Central memory CD8-positive, alpha-beta T cell (primary cell): ENCODE results near the gene SDF2.

Source experiments
- ATAC-seq: fragments of 150-1000 bp; cut with Tn5 transposase; replicated peaks from 2 replicates; pipeline ENCODE4 v1.10.0; 2022; ENCODE audit warnings: mild to moderate bottlenecking, moderate FRiP score, moderate number of reproducible peaks; ENCODE audit not compliant: poor library complexity, severe bottlenecking; ENCODE audit errors: extremely low read depth
- DNase-seq, 2 donors: peaks; one replicate each; pipeline ENCODE4 v3.0.0; 2021; ENCODE audit warnings: low spot score in 2 of 2
- H3K27ac Mint-ChIP-seq: one replicate; pipeline ENCODE4 v1.8.0; 2022; ENCODE audit warnings: low read depth, mild to moderate bottlenecking, moderate library complexity, mixed read lengths
- H3K27me3 Mint-ChIP-seq: one replicate; pipeline ENCODE4 v1.8.0; 2022; ENCODE audit warnings: mixed read lengths
- H3K36me3 Mint-ChIP-seq: one replicate; pipeline ENCODE4 v1.8.0; 2022; ENCODE audit warnings: mild to moderate bottlenecking, moderate library complexity, mixed read lengths; ENCODE audit not compliant: insufficient read depth
- H3K4me1 Mint-ChIP-seq: one replicate; pipeline ENCODE4 v1.8.0; 2022; ENCODE audit warnings: mixed read lengths
- H3K4me3 Mint-ChIP-seq: one replicate; pipeline ENCODE4 v1.8.0; 2022; ENCODE audit warnings: mild to moderate bottlenecking, moderate library complexity, mixed read lengths
- H3K9me3 Mint-ChIP-seq: one replicate; pipeline ENCODE4 v1.8.0; 2022; ENCODE audit warnings: mixed read lengths

The SDF2 gene

DNA sequence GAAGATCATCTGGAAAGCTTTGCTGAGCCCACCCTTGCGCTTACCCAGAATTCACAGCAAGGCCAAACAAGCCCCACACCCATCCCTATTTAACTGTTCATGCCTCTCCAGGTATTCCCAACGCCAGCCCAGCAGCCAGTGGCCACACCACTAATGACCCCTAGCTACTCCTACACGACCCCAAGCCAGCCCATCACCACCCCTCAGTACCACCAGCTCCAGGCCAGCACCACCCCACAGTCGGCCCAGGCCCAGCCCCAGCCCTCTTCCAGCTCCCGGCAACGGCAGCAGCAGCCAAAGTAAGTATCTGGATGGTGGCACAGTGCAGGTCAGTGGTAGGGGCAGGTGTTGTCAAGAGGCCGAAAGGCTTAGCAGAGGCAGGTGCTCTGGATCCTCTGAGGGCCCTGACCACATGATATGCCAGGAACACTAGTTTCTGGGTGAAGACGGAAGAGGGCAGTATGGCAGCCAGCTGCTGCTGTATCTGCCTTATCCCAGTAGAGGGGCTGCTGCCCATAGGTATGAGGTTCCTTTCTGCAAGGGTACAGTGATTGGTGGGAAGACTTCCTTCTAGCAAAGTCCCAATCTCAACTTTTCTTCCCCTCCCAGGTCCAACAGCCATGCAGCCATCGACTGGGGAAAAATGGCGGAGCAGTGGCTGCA is 39.3 kb upstream of the SDF2 start:
- H3K27me3 Mint-ChIP-seq = no peaks in the 10 kb centered on the region
- DNase-seq = no peak
- no peaks in the 10 kb centered on the region for H3K4me1 Mint-ChIP-seq
- H3K36me3 Mint-ChIP-seq = peaks cover 48% of the 10 kb centered on the region
- H3K9me3 Mint-ChIP-seq = no peaks in the 10 kb centered on the region
- no peak overlapping the region for H3K4me3 Mint-ChIP-seq
- H3K27ac Mint-ChIP-seq = peak overlapping the region; percentile 32
- ATAC-seq = no peak

DNA sequence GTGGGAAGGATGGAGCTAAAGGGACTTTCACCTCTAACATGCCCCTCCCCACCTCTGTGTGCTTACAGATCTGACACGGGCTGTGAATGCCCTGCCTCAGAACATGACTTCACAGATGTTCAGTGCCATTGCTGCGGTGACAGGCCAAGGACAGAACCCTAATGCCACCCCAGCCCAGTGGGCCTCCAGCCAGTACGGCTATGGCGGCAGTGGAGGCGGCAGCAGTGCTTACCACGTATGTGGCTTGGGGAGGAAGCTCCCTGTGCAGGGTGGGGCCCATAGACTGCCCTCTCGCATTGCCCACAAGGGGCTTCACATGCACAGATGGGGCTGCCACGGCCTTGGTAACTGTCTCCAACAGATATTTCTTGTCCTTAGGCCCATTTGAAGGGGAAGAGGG is 38.6 kb upstream of the SDF2 start:
- ATAC-seq = no peak
- Mint-ChIP-seq H3K36me3 (peaks cover 54% of the 10 kb centered on the region), H3K4me1 (no peaks in the 10 kb centered on the region), H3K27ac (no peak overlapping the region), H3K27me3 (no peaks in the 10 kb centered on the region), H3K9me3 (no peaks in the 10 kb centered on the region), H3K4me3 (no peak overlapping the region)
- no peak for DNase-seq

DNA sequence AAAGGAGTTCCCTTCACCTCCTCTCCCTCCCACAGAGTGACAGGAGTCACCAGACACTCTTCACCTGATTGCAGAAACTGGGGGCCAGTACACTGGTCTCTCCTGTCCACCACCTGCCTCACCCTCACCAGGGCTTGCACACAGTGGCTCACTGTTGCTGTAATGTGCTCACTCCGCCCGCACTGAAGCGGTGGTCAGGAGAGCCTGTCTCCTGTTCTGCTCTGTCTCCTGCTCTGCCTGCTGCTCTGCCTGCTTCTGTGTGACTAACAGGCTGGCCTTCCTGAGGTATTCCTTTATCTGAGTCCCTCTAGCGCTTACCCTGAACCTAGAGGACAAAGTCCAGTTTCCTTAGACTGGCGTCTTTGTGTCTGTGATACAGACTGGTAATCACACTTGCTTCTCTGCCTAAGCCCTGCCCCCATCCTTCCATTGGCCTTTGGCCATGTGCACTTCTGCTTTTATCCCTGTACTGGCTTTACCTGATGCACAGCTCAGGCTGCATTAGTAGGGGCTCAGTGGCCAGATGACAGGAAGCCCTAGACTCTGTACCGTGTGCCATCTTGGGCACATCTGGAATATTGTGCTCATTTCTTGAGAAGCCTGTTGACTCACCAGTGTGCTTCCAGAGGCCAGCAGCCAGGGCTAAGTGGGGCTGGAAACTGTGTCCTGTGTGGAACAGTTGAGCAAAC is 36.7 kb upstream of the SDF2 start:
- H3K9me3 Mint-ChIP-seq = no peaks in the 10 kb centered on the region
- no peak for ATAC-seq
- H3K4me1 Mint-ChIP-seq = no peaks in the 10 kb centered on the region
- no peak for DNase-seq
- no peaks in the 10 kb centered on the region for H3K27me3 Mint-ChIP-seq
- no peak overlapping the region for H3K4me3 Mint-ChIP-seq
- no peak overlapping the region for H3K27ac Mint-ChIP-seq
- peaks cover 67% of the 10 kb centered on the region for H3K36me3 Mint-ChIP-seq

DNA sequence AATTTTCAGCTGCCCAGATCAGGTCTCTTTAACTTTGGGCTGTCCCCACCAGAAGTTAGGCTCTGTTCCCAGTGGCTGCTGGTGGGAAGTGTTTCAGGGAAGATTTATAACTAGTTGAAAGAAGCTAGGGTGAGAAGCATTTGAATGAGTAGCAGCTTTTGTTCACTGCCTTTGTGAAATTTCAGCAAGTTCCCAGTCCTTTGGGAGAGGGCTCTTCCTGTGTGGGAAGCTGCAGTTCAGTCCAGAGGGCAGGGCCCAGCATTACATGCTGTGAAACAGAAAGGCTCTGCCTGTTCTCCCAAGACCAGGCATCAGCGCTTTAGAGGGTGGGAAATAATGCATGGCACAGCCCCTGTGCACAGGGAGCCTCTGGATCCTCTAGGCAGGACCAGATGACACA is 32.2 kb upstream of the SDF2 start:
- Mint-ChIP-seq H3K4me1 (no peaks in the 10 kb centered on the region), H3K36me3 (peaks cover 73% of the 10 kb centered on the region), H3K27me3 (no peaks in the 10 kb centered on the region), H3K27ac (peak overlapping the region; percentile 51), H3K9me3 (no peaks in the 10 kb centered on the region), H3K4me3 (no peak overlapping the region)
- DNase-seq (no peak), ATAC-seq (no peak)

DNA sequence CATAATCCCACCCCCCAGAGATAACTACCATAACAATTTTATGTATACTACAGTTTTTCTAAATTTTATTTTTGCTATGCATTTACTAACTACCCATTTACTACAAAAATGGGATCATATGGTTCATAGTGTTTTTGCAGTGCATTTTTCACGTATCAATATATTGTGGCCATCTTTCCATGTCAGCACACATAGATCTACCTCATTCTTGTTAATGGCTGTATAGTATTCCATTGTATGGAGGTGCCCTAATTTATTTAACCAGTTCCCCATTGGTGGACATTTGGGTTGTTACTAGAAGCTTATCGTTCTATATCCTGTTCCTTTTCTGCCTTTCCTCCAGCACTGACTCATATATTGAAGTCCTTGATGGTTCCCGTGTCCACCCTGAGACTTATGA is 27.3 kb upstream of the SDF2 start:
- H3K27me3 Mint-ChIP-seq = no peaks in the 10 kb centered on the region

DNA sequence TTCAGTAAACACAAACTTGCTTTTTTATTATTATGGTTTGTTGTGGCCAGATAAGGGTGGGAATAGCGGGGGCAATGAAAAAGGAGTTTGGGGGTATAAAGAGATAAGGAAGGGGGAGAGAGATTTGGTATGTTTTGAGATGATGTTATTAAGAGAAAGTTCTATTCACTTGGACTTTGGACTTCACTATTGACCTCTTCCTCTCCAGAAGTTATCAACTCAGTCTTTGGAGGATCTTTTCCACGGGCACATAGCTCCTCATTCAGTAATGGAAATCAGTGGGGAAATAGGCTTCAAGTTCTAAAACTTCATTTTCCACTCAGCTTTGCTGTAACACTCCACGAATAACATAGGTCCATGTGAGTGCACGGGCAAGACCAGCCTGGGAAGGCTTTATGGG is 26.8 kb upstream of the SDF2 start:
- Mint-ChIP-seq H3K9me3 (no peaks in the 10 kb centered on the region), H3K36me3 (peaks cover 79% of the 10 kb centered on the region), H3K4me1 (no peaks in the 10 kb centered on the region), H3K27ac (no peak overlapping the region), H3K4me3 (no peak overlapping the region), H3K27me3 (no peaks in the 10 kb centered on the region)
- ATAC-seq (no peak), DNase-seq (no peak)

More for the DNA sequence above, 27.3 kb upstream of the SDF2 start:
- Mint-ChIP-seq H3K27ac (no peak overlapping the region), H3K36me3 (peaks cover 80% of the 10 kb centered on the region), H3K4me3 (no peak overlapping the region), H3K4me1 (no peaks in the 10 kb centered on the region), H3K9me3 (no peaks in the 10 kb centered on the region)
- ATAC-seq (no peak), DNase-seq (no peak)

DNA sequence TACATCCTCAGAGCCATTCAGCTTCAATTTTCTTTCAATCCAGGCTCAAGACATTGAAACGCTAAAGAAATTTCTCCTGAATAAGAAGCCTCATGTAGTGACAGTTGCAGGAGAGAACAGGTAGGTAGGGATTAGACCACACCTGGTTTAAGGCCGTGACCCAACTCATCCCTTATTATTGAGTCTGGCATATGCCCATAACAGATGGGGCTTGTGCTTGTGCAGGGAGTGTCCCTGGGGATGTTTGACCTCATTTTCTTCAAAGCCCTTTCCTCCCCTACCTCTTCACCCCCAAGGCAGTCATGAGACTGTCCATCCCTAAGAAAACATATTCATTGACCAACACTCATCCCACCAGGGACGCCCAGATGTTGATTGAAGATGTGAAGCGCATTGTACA is 24.6 kb upstream of the SDF2 start:
- no peak for ATAC-seq
- DNase-seq = no peak
- H3K4me1 Mint-ChIP-seq = no peaks in the 10 kb centered on the region
- H3K27me3 Mint-ChIP-seq = no peaks in the 10 kb centered on the region
- no peak overlapping the region for H3K4me3 Mint-ChIP-seq
- H3K9me3 Mint-ChIP-seq = no peaks in the 10 kb centered on the region
- H3K27ac Mint-ChIP-seq = no peak overlapping the region
- H3K36me3 Mint-ChIP-seq = peaks cover 86% of the 10 kb centered on the region

DNA sequence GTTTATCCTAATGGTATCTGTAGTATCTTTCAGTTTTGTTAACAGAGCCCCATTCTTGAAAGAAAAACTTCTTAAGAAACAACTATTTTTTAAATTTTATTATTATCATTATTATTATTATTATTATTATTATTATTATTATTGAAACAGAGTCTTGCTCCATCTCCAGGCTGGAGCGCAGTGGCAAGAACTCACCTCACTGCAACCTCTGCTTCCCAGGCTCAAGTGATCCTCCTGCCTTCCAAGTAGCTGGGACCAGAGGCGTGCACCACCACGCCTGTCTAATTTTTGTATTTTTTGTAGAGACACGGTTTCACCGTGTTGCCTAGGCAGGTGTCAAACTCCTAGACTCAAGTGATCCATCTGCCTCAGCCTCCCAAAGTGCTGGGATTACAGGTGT is 23.7 kb upstream of the SDF2 start:
- Mint-ChIP-seq H3K9me3 (no peaks in the 10 kb centered on the region), H3K4me1 (no peaks in the 10 kb centered on the region), H3K36me3 (peaks cover 88% of the 10 kb centered on the region), H3K27ac (no peak overlapping the region), H3K27me3 (no peaks in the 10 kb centered on the region), H3K4me3 (no peak overlapping the region)
- ATAC-seq (no peak), DNase-seq (no peak)

DNA sequence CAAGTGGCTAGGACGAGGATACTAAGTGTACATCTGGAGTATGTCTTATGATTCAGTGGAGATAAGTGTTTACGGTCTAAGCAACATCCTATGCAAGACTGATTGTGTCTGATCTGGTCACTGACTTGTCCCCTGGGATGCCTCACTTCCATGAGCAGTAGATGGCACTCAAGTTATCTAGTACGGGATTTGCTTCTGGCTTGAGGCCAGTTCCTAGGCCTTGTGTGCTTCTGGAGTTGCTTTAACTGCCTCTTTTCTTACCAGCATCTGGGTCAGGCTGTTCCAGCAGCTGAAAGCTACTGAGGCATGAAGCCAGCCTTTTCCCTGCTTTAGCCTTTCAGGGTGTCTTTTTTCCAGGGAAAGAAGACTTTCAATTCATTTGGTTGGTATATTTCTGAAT is 23.3 kb upstream of the SDF2 start:
- no peak overlapping the region for H3K4me3 Mint-ChIP-seq
- no peaks in the 10 kb centered on the region for H3K9me3 Mint-ChIP-seq
- DNase-seq (no peak), ATAC-seq (no peak)
- H3K27me3 Mint-ChIP-seq = no peaks in the 10 kb centered on the region
- H3K4me1 Mint-ChIP-seq = no peaks in the 10 kb centered on the region
- peaks cover 85% of the 10 kb centered on the region for H3K36me3 Mint-ChIP-seq
- H3K27ac Mint-ChIP-seq = no peak overlapping the region

DNA sequence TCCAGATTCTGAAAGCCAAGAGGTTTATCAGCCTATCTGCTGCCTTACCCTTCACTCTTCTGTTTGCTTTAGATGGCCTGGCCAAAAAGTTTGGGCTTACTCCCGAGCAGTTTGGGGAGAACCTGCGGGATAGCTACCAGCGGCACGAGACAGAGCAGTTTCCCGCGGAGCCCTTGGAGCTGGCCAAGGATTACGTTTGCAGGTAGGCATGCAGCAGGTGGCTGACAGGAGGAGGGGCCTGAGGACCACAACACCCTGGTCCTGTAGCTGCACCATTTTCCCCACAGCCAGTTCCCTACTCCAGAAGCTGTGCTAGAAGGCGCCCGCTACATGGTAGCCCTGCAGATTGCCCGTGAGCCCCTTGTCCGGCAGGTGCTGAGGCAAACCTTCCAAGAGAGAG is 20.9 kb upstream of the SDF2 start:
- no peaks in the 10 kb centered on the region for H3K4me1 Mint-ChIP-seq
- peaks cover 82% of the 10 kb centered on the region for H3K36me3 Mint-ChIP-seq
- no peak for ATAC-seq
- H3K4me3 Mint-ChIP-seq = no peak overlapping the region
- no peaks in the 10 kb centered on the region for H3K9me3 Mint-ChIP-seq
- no peak overlapping the region for H3K27ac Mint-ChIP-seq
- no peak for DNase-seq
- no peaks in the 10 kb centered on the region for H3K27me3 Mint-ChIP-seq

DNA sequence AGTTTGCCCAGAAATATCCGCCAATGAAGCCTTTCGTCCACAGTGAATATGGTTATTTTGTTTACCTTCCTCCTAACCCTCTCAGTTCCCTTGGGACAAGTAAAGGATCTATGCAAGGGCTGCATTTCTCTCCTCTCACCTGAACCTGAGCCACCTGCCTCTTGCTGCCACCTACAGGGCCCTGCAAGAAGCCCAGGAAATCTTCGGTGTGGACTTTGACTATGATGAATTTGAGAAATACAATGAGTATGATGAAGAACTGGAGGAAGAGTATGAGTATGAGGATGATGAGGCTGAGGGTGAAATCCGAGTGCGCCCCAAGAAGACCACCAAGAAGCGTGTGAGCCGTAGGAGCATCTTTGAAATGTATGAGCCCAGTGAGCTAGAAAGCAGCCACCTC is 14.3 kb upstream of the SDF2 start:
- no peak overlapping the region for H3K4me3 Mint-ChIP-seq
- no peak overlapping the region for H3K27ac Mint-ChIP-seq
- H3K27me3 Mint-ChIP-seq = no peaks in the 10 kb centered on the region
- no peaks in the 10 kb centered on the region for H3K4me1 Mint-ChIP-seq
- no peak for DNase-seq
- H3K36me3 Mint-ChIP-seq = peaks cover 79% of the 10 kb centered on the region
- no peaks in the 10 kb centered on the region for H3K9me3 Mint-ChIP-seq
- ATAC-seq = no peak

DNA sequence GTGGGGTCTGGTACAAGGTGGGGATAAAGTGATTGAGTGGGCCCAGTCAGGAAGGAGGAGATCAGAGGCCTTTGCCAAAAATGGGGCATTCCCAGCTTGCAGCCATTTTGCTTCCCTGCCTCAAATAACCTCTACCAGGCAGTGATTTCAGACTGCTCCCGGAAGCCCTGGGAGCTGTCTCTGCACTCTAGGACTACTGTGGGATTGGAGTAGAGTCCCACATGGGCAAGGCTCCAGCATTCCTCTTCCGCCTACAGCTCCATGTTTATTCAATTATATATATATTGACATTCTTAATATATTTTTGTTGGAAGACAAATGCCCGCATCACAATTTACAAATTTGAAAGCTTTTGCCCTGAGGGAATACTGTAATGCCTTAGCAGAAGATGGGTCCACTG is 13.8 kb upstream of the SDF2 start:
- Mint-ChIP-seq H3K27me3 (no peaks in the 10 kb centered on the region), H3K4me1 (no peaks in the 10 kb centered on the region), H3K36me3 (peaks cover 77% of the 10 kb centered on the region), H3K27ac (no peak overlapping the region), H3K4me3 (no peak overlapping the region), H3K9me3 (no peaks in the 10 kb centered on the region)
- DNase-seq = no peak
- ATAC-seq = no peak

DNA sequence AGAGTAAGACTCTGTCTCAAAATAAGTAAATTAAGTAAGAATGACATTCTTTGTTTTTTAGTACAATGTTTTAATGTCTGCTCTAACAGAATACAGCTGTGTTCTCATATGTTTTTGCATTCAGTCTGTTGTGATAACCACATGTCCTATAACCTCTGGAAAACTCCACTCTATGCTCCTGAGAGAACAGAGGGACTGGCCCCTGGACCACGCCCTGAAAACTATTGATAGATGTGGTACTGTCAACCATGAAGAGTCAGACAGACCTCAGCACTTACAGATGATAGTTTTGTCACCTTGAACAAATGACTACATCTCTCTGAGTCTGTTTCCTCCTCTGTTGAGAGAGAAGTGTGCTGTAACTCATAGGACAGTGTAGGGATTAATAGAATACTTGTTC is 8.2 kb upstream of the SDF2 start:
- no peak for ATAC-seq
- H3K9me3 Mint-ChIP-seq = no peaks in the 10 kb centered on the region
- DNase-seq = no peak
- H3K4me1 Mint-ChIP-seq = peaks cover 23% of the 10 kb centered on the region
- peaks cover 48% of the 10 kb centered on the region for H3K36me3 Mint-ChIP-seq
- H3K27ac Mint-ChIP-seq = no peak overlapping the region
- H3K4me3 Mint-ChIP-seq = no peak overlapping the region
- H3K27me3 Mint-ChIP-seq = no peaks in the 10 kb centered on the region
